Pancreas (tissue), 10 donors: ENCODE measurements around the gene MAMDC4. TPM values are rescaled to one million over a fixed set of nuclear protein-coding genes. Genes with fewer than 3 reads are reported as not detected.

Experiments
- ATAC-seq, 4 donors: fragments of 200-7000 bp; cut with Tn5 transposase; one replicate each; pipeline versions ENCODE4 v1.8.0 to v1.9.1; 2020; ENCODE audit warnings: mild to moderate bottlenecking in 4 of 4, moderate library complexity in 4 of 4
- DNase-seq, 6 donors: peaks; one replicate each; pipeline ENCODE4 v3.0.0-alpha.2; 2020
- FAIRE-seq: peaks from 2 replicates; lab custom pipeline; 2012; peaks lifted over from hg19 to GRCh38; lab: Jason Lieb, UNC
- H3K27ac ChIP-seq, 4 donors: fragments of 200-600 bp; sonication (generic); 1 replicate in 3 of 4; 2 replicates in 1 of 4; pipeline versions ENCODE4 v1.5.0 to v1.8.0; 2020
- H3K27me3 ChIP-seq, 4 donors: fragments of 200-600 bp; one replicate each; pipeline ENCODE4 v1.8.0; 2021
- H3K36me3 ChIP-seq, 3 donors: fragments of 200-600 bp; sonication (generic) in 1 of 3; one replicate each; pipeline versions ENCODE4 v1.5.0 to v1.8.0; 2020 to 2021
- H3K4me1 ChIP-seq, 3 donors: fragments of 200-600 bp; one replicate each; pipeline ENCODE4 v1.8.0; 2021
- H3K4me3 ChIP-seq, 4 donors: fragments of 200-600 bp; sonication (generic) in 2 of 4; one replicate each; pipeline versions ENCODE4 v1.5.0 to v1.8.0; 2020 to 2021
- H3K9me3 ChIP-seq, 4 donors: fragments of 200-600 bp; one replicate each; pipeline ENCODE4 v1.8.0; 2021
- WGBS, 2 donors: extraction: QIAGEN DNeasy Blood & Tissue Kit; methylation state at CpG; one replicate each; pipeline ENCODE4 v1.1.7; 2013; 5-methylcytosine and 5-hydroxymethylcytosine counted together
- intact Hi-C, 3 donors: fragments of 100-400 bp; cut with DNase I; formaldehyde crosslinking; loops; one replicate each; pipeline versions ENCODE4 v1.11.1 to v1.14.2; 2022
- polyA plus RNA-seq, 2 donors: library from polyadenylated mRNA; stranded (reverse); fragments of 200-250 nt; gene quantifications; one replicate each; pipeline ENCODE4 v1.2.3, GENCODE V29; 2013
- total RNA-seq, 6 donors: library from RNA; stranded (reverse); fragmentation: NEBNext Ultra II Directional in 4 of 6; extraction: Animal tissue kit (Norgen Biotek cat#: 25700) in 4 of 6; gene quantifications; one replicate each; pipeline versions ENCODE4 v1.2.1 to v1.2.4, GENCODE V29; 2021 to 2023
- TF ChIP-seq, protein P1 (sequence below), 4 donors: fragments of 200-600 bp; sonication (generic) in 3 of 4; IDR thresholded peaks; one replicate each; pipeline versions ENCODE4 v1.5.0 to v1.8.0; 2021; ENCODE audit warnings: antibody characterized with exemption in 4 of 4
- donor health status: healthy with polysubstance abuse.
- donor health status: DM: no; HTN: no; CAD: no; lungs with moderate emphysema.
- donor health status: DM: no; HTN: no; CAD: no.
- donor health status: control.
- donor health status: control.
- donor health status: Bipolar disorder and iron deficiency.
- donor health status: DM: yes; HTN: yes; CAD: no.
- donor health status: DM: no; HTN: no; CAD: no.
- donor health status: DM: no; HTN: no; CAD: no.
- donor health status: DM: yes; HTN: yes; CAD: no.

Gene MAMDC4
- total and polyA plus RNA-seq, 8 donors: 3.0 to 38.6 (median 5.4) TPM

DNA sequence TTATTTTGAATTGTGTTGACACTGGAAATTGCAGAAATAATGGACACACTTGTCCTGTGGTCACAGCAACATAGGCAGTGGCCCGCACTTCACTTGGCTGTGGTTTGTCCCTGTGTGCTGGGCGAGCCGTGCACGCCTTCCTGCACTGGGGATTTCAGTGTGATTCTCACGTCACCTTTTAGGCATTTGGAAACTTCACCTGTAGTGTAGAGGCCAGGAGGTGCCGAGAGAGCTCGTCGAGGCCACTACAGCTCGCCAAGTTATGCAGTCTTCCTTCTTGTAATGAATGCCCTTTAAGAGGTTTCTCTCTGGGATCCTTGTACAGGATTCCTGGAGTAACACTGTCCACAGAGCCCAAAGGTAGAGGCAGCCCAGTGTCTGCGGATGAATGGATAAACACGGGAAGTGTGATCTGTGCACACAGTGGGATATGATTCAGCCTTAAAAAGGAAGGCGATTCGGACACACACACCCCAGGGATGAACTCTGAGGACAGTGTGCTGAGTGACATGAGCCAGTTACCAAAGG lies 48.9 kb downstream of the MAMDC4 start:
- ATAC-seq (peak in 3 of 4 donors; percentile 6 to 35 (median 9)), DNase-seq (peak in 2 of 6 donors; percentile 39 to 55), FAIRE-seq (no peak)
- TF ChIP-seq, protein P1, sequence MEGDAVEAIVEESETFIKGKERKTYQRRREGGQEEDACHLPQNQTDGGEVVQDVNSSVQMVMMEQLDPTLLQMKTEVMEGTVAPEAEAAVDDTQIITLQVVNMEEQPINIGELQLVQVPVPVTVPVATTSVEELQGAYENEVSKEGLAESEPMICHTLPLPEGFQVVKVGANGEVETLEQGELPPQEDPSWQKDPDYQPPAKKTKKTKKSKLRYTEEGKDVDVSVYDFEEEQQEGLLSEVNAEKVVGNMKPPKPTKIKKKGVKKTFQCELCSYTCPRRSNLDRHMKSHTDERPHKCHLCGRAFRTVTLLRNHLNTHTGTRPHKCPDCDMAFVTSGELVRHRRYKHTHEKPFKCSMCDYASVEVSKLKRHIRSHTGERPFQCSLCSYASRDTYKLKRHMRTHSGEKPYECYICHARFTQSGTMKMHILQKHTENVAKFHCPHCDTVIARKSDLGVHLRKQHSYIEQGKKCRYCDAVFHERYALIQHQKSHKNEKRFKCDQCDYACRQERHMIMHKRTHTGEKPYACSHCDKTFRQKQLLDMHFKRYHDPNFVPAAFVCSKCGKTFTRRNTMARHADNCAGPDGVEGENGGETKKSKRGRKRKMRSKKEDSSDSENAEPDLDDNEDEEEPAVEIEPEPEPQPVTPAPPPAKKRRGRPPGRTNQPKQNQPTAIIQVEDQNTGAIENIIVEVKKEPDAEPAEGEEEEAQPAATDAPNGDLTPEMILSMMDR (IDR thresholded peaks at IDR 0.05): no peak
- intact Hi-C loops: no loop called here
- Histone ChIP-seq H3K27me3 (no peaks in the 10 kb centered on the region), H3K9me3 (no peaks in the 10 kb centered on the region), H3K4me3 (no peak overlapping the region), H3K36me3 (no peaks in the 10 kb centered on the region), H3K4me1 (peaks cover 16 to 36% (median 24%) of the 10 kb centered on the region in 3 donors), H3K27ac (peak overlapping the region; percentile 67 to 94 (median 82))
- WGBS, 2 donors: 67 to 77% methylated on average over 13 of the region's 13 CpGs

DNA sequence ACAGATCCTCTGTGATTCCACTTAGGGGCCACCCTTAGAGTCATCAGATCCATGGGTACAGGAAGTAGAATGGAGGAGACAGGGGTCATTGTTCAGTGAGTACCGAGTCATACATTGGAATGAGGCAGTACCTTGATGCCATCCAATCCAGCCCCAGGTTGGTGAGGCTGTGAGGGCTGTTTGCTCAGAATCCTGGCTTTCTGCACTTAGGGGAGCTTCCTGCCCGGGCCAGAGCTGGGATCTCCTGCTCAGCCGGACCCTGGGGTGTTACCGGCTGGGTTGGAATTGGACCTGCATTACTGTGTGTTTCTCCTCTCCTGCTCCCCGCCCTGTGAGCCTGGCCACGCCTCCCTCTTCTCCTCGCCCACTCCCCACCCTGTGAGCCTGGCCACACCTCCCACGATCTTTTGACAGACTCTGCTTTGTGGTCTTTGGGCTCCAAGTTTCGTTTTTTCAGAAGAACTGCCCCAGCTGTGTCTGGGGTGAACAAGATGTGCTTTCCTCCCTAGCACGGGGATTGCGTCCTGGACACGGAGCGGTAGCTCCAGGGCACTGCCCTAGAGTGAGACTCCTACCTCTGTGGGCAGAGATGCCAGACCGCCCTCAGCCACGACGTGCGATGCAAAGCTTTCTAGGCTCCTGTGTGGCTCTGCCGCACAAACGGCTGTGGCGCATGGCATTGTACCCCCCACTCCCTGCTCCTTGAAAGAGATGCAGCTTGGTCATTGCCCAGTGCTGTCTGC lies 49.5 kb downstream of the MAMDC4 start:
- intact Hi-C loops: no loop called here
- H3K4me1 ChIP-seq: peaks cover 16 to 36% (median 24%) of the 10 kb centered on the region in 3 donors
- FAIRE-seq: no peak

DNA sequence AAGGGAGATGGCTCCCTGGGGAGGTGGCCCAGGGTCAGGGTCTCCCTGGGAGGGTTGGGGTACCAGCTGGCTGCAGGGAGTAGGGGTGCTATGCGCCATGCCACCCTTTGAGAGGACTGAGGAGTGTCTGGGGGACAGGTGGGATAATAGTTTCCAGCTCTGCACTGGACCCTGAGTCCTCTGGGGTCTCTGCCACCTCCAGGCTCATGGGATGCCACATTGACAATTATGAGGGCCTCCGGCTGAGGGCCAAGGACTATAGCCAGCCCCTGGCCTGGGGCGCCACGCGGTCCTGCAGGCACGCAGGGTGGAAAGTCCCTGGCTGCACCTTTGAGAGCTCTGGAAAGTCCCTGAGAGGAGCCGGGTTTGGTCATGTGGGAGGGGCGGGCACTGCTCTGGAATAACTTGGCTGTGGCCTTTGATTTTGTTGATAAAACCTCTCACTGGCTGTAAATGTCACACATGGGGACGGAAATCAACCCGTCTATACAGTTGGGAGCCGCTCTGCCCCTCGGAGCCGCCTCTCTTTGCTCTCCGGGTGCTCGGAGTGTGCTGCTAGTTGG lies 50.2 kb downstream of the MAMDC4 start:
- H3K36me3 ChIP-seq: no peaks in the 10 kb centered on the region
- H3K9me3 ChIP-seq: no peaks in the 10 kb centered on the region
- H3K4me3 ChIP-seq: peak overlapping the region in 1 of 4 donors; percentile 7
- DNase-seq (peak; percentile 80 to 93 (median 85)), ATAC-seq (peak; percentile 85 to 92 (median 89)), FAIRE-seq (no peak)
- no peaks in the 10 kb centered on the region for H3K27me3 ChIP-seq
- H3K4me1 ChIP-seq: peaks cover 16 to 36% (median 24%) of the 10 kb centered on the region in 3 donors
- WGBS, 2 donors: 8 to 11% methylated on average over 15 of the region's 15 CpGs
- TF ChIP-seq, protein P1 (IDR thresholded peaks at IDR 0.05): no peak
- peak overlapping the region; percentile 67 to 94 (median 82) for H3K27ac ChIP-seq
- intact Hi-C loops: no loop called here

More for the DNA sequence above, 49.5 kb downstream of the MAMDC4 start:
- DNase-seq (peak in 2 of 6 donors; percentile 58 to 66), ATAC-seq (peak; percentile 15 to 52 (median 40))
- 57 to 58% methylated on average over 19 to 20 of the region's 20 CpGs for WGBS, 2 donors
- Histone ChIP-seq H3K27me3 (no peaks in the 10 kb centered on the region), H3K36me3 (no peaks in the 10 kb centered on the region), H3K27ac (peak overlapping the region; percentile 67 to 94 (median 82)), H3K4me3 (peak overlapping the region in 1 of 4 donors; percentile 7), H3K9me3 (no peaks in the 10 kb centered on the region)
- TF ChIP-seq, protein P1 (IDR thresholded peaks at IDR 0.05): no peak

DNA sequence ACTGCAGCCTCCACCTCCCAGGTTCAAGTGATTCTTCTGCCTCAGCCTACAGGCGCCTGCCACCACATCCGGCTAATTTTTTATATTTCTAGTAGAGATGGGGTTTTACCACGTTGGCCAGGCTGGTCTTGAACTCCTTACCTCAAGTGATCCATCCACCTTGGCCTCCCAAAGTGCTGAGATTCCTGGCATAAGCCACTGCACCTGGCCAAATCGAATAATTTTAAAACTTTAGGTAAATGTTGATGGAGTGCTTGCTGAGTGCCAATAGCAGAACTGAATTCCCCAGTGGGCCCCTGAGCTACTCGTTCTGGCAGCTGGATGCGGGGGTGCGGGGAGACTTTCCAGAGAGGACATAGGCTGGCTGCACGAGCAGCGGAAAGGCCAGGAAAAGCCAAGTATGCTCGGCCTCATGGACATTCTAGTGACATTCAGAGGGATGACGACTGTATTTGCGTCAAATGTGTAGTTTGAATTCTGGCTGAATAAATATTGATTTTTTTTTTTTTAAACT lies 51.0 kb downstream of the MAMDC4 start:
- peaks cover 16 to 35% (median 24%) of the 10 kb centered on the region in 3 donors for H3K4me1 ChIP-seq
- H3K27me3 ChIP-seq: no peaks in the 10 kb centered on the region
- 35 to 38% methylated on average over 12 of the region's 12 CpGs for WGBS, 2 donors
- intact Hi-C loops: no loop called here
- TF ChIP-seq, protein P1 (IDR thresholded peaks at IDR 0.05): no peak
- H3K27ac ChIP-seq: peak overlapping the region; percentile 67 to 94 (median 82)
- no peaks in the 10 kb centered on the region for H3K9me3 ChIP-seq
- peak overlapping the region in 1 of 4 donors; percentile 7 for H3K4me3 ChIP-seq
- peak; percentile 53 to 75 (median 68) for DNase-seq
- peak; percentile 49 to 80 (median 59) for ATAC-seq
- FAIRE-seq: no peak
- peaks cover 0 to 3% (median 0%) of the 10 kb centered on the region in 3 donors for H3K36me3 ChIP-seq
